Brain microvascular endothelial cell (primary cell): ENCODE data around the gene NDUFAF7.

ENCODE experiments used
- DNase-seq: peaks from one replicate; pipeline ENCODE4 v3.0.0-alpha.2; 2020
- H3K27ac ChIP-seq: fragments of 250-450 bp; sonication (Bioruptor Pico); 2 replicates; pipeline ENCODE4 v1.5.1; 2020; ENCODE audit warnings: mild to moderate bottlenecking, moderate library complexity
- H3K27me3 ChIP-seq: fragments of 250-450 bp; sonication (Bioruptor Pico); replicated peaks from 2 replicates; pipeline ENCODE4 v1.5.1; 2020; ENCODE audit warnings: mild to moderate bottlenecking
- H3K36me3 ChIP-seq: fragments of 250-450 bp; sonication (Bioruptor Pico); replicated peaks from 2 replicates; pipeline ENCODE4 v1.5.1; 2020; ENCODE audit warnings: mild to moderate bottlenecking
- H3K4me3 ChIP-seq: 2 replicates; pipeline ENCODE4 v1.5.1; 2011; ENCODE audit warnings: low read depth, mild to moderate bottlenecking, control low read depth, low read length, moderate library complexity
- in situ Hi-C: cut with HindIII; loops from 2 replicates; pipeline ENCODE4 v1.10.0; 2017; ENCODE audit warnings: low sequenced_read_pairs, low pct_ligation_motif_present
- TF ChIP-seq, protein P1 (sequence below): IDR thresholded peaks from 2 replicates; pipeline ENCODE4 v1.5.1; 2011; ENCODE audit warnings: low read depth, mild to moderate bottlenecking, moderate library complexity, low read length, control low read depth, inconsistent platforms; ENCODE audit errors: missing control alignments

The NDUFAF7 gene

DNA sequence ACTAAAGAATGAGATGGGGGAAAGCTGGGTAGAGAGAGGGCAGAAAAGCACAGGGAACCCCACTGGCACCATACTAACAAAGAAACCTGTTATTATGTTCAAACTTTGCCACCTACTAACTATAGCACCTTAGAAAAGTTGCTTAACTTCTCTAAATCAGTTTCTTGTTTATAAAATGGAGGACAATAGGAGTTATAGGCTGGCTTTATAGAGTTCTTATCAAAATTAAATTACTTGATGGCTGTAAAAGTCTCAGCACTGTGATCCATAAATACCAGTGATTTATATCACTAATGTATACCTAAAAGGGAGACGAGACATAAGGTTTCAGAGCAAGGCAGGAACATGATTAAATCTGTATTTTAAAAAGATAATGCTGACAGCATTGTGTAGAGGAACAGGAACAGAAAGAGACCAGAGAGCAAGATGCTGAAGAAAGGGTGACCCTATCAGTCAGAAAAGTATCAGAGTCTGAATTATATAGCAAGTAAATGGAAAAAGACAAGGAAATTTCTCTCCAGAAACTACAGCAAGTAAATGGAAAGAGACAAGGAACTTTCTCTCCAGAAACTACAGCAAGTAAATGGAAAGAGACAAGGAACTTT is 64.1 kb downstream of the NDUFAF7 start:
- Histone ChIP-seq H3K27ac (no peak overlapping the region), H3K4me3 (no peak overlapping the region), H3K36me3 (peaks cover 10% of the 10 kb centered on the region), H3K27me3 (no peaks in the 10 kb centered on the region)
- DNase-seq = no peak
- in situ Hi-C loops = no loop called here
- TF ChIP-seq, protein P1, sequence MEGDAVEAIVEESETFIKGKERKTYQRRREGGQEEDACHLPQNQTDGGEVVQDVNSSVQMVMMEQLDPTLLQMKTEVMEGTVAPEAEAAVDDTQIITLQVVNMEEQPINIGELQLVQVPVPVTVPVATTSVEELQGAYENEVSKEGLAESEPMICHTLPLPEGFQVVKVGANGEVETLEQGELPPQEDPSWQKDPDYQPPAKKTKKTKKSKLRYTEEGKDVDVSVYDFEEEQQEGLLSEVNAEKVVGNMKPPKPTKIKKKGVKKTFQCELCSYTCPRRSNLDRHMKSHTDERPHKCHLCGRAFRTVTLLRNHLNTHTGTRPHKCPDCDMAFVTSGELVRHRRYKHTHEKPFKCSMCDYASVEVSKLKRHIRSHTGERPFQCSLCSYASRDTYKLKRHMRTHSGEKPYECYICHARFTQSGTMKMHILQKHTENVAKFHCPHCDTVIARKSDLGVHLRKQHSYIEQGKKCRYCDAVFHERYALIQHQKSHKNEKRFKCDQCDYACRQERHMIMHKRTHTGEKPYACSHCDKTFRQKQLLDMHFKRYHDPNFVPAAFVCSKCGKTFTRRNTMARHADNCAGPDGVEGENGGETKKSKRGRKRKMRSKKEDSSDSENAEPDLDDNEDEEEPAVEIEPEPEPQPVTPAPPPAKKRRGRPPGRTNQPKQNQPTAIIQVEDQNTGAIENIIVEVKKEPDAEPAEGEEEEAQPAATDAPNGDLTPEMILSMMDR = no peak

DNA sequence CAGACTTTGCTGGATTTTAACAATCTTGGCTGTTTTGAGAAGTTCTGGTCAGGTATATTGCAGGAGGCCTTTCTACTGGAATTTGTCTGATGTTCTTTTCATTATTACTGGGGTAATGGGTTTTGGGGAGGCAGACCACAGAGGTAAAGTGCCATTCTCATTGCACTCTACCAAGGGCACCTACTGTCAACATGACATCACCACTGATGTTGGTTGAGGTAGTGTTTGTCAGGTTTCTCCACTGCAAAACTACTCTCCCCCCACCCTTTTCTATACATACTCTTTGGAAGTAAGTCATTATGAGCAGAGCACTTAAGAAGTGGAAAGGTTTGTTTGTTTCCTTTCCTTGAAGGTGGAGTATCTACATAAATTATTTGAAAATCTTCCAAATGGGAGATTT is 66.2 kb downstream of the NDUFAF7 start:
- TF ChIP-seq, protein P1 = no peak
- Histone ChIP-seq H3K27ac (no peak overlapping the region), H3K4me3 (no peak overlapping the region), H3K36me3 (no peaks in the 10 kb centered on the region), H3K27me3 (no peaks in the 10 kb centered on the region)
- DNase-seq = no peak
- in situ Hi-C loops = no loop called here
